ENCODE data around the gene SEH1L. TPM values are rescaled to one million over a fixed set of nuclear protein-coding genes. Genes with fewer than 3 reads are reported as not detected.

Gene SEH1L
- polyA plus RNA-seq, 1 donor (not counting 4 experiments of a cell fraction or from before 2014, with no cell fraction given) = 60.5 TPM

- no peaks in the 10 kb centered on the region for H3K4me1 ChIP-seq (ENCODE audit: control insufficient read depth, extremely low read depth, insufficient read depth, low read length)
- H3K9ac ChIP-seq (ENCODE audit: control insufficient read depth, extremely low read depth, insufficient read depth, low read length) = no peak overlapping the region
- dilution Hi-C loops (cut with MboI; ENCODE audit: extremely low pct_ligation_motif_present, low sequenced_read_pairs) = no loop called here
- no peaks in the 10 kb centered on the region for H3K27me3 ChIP-seq (ENCODE audit: control insufficient read depth, extremely low read depth, insufficient read depth, low read length)
- H3K4me2 ChIP-seq (ENCODE audit: control insufficient read depth, extremely low read depth, insufficient read depth, low read depth, low read length) = no peak overlapping the region
- no peaks in the 10 kb centered on the region for H3K9me1 ChIP-seq (ENCODE audit: control insufficient read depth, extremely low read depth, insufficient read depth, low read length)
- H3K9me3 ChIP-seq (ENCODE audit: control insufficient read depth, low read depth, low read length) = no peaks in the 10 kb centered on the region
- TF ChIP-seq, protein P1, sequence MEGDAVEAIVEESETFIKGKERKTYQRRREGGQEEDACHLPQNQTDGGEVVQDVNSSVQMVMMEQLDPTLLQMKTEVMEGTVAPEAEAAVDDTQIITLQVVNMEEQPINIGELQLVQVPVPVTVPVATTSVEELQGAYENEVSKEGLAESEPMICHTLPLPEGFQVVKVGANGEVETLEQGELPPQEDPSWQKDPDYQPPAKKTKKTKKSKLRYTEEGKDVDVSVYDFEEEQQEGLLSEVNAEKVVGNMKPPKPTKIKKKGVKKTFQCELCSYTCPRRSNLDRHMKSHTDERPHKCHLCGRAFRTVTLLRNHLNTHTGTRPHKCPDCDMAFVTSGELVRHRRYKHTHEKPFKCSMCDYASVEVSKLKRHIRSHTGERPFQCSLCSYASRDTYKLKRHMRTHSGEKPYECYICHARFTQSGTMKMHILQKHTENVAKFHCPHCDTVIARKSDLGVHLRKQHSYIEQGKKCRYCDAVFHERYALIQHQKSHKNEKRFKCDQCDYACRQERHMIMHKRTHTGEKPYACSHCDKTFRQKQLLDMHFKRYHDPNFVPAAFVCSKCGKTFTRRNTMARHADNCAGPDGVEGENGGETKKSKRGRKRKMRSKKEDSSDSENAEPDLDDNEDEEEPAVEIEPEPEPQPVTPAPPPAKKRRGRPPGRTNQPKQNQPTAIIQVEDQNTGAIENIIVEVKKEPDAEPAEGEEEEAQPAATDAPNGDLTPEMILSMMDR (optimal IDR thresholded peaks at IDR 0.05 in 1 of 3, IDR thresholded peaks at IDR 0.05 in 1 of 3, conservative IDR thresholded peaks at IDR 0.05 in 1 of 3; ENCODE audit: extremely low read depth in 1 of 3, insufficient read depth in 2 of 3, low read length in 3 of 3) = no peak
- TF ChIP-seq EZH2 (IDR thresholded peaks at IDR 0.05; ENCODE audit: low read length) = no peak
- FAIRE-seq (no peak), DNase-seq (ENCODE audit: low read depth, low spot score) (no peak)
- peaks cover 10 to 11% of the 10 kb centered on the region in 2 experiments for H3K36me3 ChIP-seq (ENCODE audit: control insufficient read depth in 2 of 2, extremely low read depth in 1 of 2, insufficient read depth in 2 of 2, low read length in 2 of 2)
- no peak overlapping the region for H3K27ac ChIP-seq (ENCODE audit: control insufficient read depth, insufficient read depth, low read length)
- H4K20me1 ChIP-seq (ENCODE audit: control insufficient read depth, extremely low read depth, insufficient read depth, low read length) = no peaks in the 10 kb centered on the region
- H2AFZ ChIP-seq (ENCODE audit: control insufficient read depth, low read length) = no peak overlapping the region
- no peak overlapping the region for H3K4me3 ChIP-seq (ENCODE audit: control insufficient read depth in 2 of 3, extremely low read depth in 1 of 3, insufficient read depth in 2 of 3, low read depth in 1 of 3, low read length in 3 of 3)
- H3K79me2 ChIP-seq (ENCODE audit: control insufficient read depth, insufficient read depth, low read length) = peaks cover 34% of the 10 kb centered on the region
Measured at GRCh38 chr18:12963069-12963468, 15.3 kb downstream of the SEH1L start.

DNA sequence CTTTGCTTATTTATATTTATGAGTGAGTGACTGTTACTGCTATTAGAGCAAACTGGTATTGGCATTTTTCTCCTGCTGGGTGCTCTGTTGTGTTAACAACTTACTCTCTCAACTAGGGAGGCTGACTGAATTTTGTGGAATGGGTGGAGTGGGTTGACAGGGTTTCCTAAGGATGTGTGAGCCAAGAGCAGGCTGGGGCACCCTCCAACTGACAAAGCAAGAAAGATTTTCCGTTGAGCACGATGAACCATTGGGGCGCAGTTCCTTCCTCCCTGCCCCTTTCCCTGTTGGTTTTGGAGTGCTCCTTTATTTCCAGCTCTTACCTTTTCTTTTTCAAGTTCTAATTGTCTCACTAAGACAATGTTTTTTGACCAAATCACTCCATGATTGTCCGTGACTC lies 20.3 kb downstream of the SEH1L start:
- no peaks in the 10 kb centered on the region for H4K20me1 ChIP-seq (ENCODE audit: control insufficient read depth, extremely low read depth, insufficient read depth, low read length)
- H3K27ac ChIP-seq (ENCODE audit: control insufficient read depth, insufficient read depth, low read length) = no peak overlapping the region
- no peak overlapping the region for H3K9ac ChIP-seq (ENCODE audit: control insufficient read depth, extremely low read depth, insufficient read depth, low read length)
- H3K9me1 ChIP-seq (ENCODE audit: control insufficient read depth, extremely low read depth, insufficient read depth, low read length) = no peaks in the 10 kb centered on the region
- H3K4me3 ChIP-seq (ENCODE audit: control insufficient read depth in 2 of 3, extremely low read depth in 1 of 3, insufficient read depth in 2 of 3, low read depth in 1 of 3, low read length in 3 of 3) = no peak overlapping the region
- DNase-seq (ENCODE audit: low read depth, low spot score) (no peak), FAIRE-seq (no peak)
- H3K79me2 ChIP-seq (ENCODE audit: control insufficient read depth, insufficient read depth, low read length) = no peaks in the 10 kb centered on the region
- no peak overlapping the region for H2AFZ ChIP-seq (ENCODE audit: control insufficient read depth, low read length)
- H3K9me3 ChIP-seq (ENCODE audit: control insufficient read depth, low read depth, low read length) = no peaks in the 10 kb centered on the region
- no peaks in the 10 kb centered on the region for H3K4me1 ChIP-seq (ENCODE audit: control insufficient read depth, extremely low read depth, insufficient read depth, low read length)
- H3K36me3 ChIP-seq (ENCODE audit: control insufficient read depth in 2 of 2, extremely low read depth in 1 of 2, insufficient read depth in 2 of 2, low read length in 2 of 2) = peaks cover 11 to 40% of the 10 kb centered on the region in 2 experiments
- dilution Hi-C loops (cut with MboI; ENCODE audit: extremely low pct_ligation_motif_present, low sequenced_read_pairs) = no loop called here
- no peak for TF ChIP-seq EZH2 (IDR thresholded peaks at IDR 0.05; ENCODE audit: low read length)
- TF ChIP-seq, protein P1 (optimal IDR thresholded peaks at IDR 0.05 in 1 of 3, IDR thresholded peaks at IDR 0.05 in 1 of 3, conservative IDR thresholded peaks at IDR 0.05 in 1 of 3; ENCODE audit: extremely low read depth in 1 of 3, insufficient read depth in 2 of 3, low read length in 3 of 3) = no peak
- H3K4me2 ChIP-seq (ENCODE audit: control insufficient read depth, extremely low read depth, insufficient read depth, low read depth, low read length) = no peak overlapping the region
- no peaks in the 10 kb centered on the region for H3K27me3 ChIP-seq (ENCODE audit: control insufficient read depth, extremely low read depth, insufficient read depth, low read length)

Data from keratinocyte (primary cell).